ENCODE data around the gene INSC. TPM values are rescaled to one million over a fixed set of nuclear protein-coding genes. Genes with fewer than 3 reads are reported as not detected.

INSC gene
- total RNA-seq, 6 experiments from 2014 or later: 0.15 to 0.44 (median 0.43) TPM; not detected in 3

DNA sequence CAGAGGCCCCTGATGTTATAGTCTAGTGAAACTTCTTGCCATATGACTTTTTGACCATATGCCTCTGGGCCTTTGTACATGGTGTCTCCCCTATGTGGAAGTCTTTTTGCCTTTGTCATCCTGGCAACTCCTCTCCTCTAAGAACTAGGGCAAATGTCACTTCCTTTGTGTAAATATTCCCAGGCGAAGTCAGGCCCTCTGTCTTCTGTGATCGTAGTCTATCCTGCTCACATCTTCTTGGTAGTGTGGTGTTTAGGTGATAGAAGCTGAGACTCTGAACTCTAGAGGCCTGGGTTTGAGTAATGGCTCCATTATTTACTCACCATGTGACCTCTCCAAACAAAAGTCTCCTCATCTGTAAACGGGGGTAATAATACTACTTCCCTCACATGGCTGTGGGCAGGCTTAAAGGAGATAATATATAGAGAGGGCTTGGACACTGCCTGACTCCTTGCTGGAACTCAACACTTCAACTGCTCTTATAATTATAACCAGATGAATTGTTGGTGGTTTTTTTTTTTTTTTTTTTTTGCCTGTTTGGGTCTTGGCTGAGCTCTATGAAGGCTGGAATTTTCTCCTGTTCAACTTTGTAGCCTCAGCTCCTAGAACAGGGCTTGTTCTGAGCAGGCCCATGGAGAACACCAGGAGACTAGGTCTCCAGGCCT, 43.8 kb downstream of the INSC start:
- no peak for TF ChIP-seq POLR2A (IDR thresholded peaks at IDR 0.05)
- TF ChIP-seq, protein P1, sequence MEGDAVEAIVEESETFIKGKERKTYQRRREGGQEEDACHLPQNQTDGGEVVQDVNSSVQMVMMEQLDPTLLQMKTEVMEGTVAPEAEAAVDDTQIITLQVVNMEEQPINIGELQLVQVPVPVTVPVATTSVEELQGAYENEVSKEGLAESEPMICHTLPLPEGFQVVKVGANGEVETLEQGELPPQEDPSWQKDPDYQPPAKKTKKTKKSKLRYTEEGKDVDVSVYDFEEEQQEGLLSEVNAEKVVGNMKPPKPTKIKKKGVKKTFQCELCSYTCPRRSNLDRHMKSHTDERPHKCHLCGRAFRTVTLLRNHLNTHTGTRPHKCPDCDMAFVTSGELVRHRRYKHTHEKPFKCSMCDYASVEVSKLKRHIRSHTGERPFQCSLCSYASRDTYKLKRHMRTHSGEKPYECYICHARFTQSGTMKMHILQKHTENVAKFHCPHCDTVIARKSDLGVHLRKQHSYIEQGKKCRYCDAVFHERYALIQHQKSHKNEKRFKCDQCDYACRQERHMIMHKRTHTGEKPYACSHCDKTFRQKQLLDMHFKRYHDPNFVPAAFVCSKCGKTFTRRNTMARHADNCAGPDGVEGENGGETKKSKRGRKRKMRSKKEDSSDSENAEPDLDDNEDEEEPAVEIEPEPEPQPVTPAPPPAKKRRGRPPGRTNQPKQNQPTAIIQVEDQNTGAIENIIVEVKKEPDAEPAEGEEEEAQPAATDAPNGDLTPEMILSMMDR (IDR thresholded peaks at IDR 0.05): no peak
- peak; percentile 53 to 71 (median 56) for ATAC-seq
- WGBS (ENCODE audit: insufficient coverage, low coverage, low lambda C conversion rate, missing lambda C conversion rate): 28% methylated on average over 3 of the region's 3 CpGs
- no peaks in the 10 kb centered on the region for H3K9me3 ChIP-seq
- no peak overlapping the region for H3K27ac ChIP-seq
- H3K4me1 ChIP-seq: peaks cover 0 to 14% (median 3%) of the 10 kb centered on the region in 4 donors
- no peaks in the 10 kb centered on the region for H3K27me3 ChIP-seq
- DNase-seq: no peak
- H3K4me3 ChIP-seq: no peak overlapping the region
- intact Hi-C loops (cut with DNase I): no loop called here
- no peaks in the 10 kb centered on the region for H3K36me3 ChIP-seq

DNA sequence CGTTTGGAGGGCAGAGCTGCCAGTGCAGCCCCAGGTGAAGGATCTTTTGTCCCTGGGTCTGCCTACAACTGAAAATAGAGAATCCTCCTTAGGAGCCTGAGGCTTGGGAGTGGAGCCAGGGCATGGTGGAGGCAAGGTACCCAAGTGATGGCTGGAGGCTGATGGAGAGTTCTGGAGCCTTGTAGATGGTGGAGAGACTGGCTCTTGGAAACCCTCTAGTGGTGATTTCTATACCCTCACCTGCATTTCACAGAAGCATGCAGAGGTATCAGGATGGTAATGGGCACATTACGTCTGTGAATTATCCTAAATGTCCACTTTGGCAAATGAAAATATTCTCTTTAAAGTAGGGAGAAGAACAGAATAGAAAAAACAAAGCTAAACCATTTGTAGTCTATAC, 44.4 kb downstream of the INSC start:
- Histone ChIP-seq H3K27ac (no peak overlapping the region), H3K4me3 (no peak overlapping the region), H3K36me3 (no peaks in the 10 kb centered on the region), H3K9me3 (no peaks in the 10 kb centered on the region), H3K27me3 (no peaks in the 10 kb centered on the region), H3K4me1 (peaks cover 0 to 14% (median 3%) of the 10 kb centered on the region in 4 donors)
- peak; percentile 60 to 79 (median 66) for ATAC-seq
- intact Hi-C loops (cut with DNase I): no loop called here
- no peak for TF ChIP-seq POLR2A (IDR thresholded peaks at IDR 0.05)
- TF ChIP-seq, protein P1 (IDR thresholded peaks at IDR 0.05): peak; percentile 28 to 58 (median 32)
- WGBS (ENCODE audit: insufficient coverage, low coverage, low lambda C conversion rate, missing lambda C conversion rate): 55% methylated on average over 2 of the region's 2 CpGs
- no peak for DNase-seq

DNA sequence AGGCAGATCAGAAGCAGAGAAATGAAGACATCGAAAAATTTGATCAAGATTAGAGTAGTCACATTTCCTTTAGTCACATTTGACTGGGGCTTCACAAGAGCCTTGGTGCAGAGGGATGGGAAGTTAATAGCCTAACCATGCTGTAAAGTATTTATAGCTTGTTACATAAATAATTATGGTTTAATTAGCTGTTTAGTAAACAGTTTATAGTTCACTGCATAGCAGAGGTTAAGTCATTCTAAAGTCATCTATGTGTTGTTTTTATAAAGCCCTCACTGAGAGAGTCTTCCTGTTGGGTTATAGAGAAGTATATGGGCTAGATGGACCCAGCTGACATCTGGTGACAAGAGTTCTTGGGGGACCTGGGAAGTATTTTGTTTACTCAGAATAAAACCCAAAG, 47.1 kb downstream of the INSC start:
- DNase-seq (no peak), ATAC-seq (no peak)
- TF ChIP-seq, protein P1 (IDR thresholded peaks at IDR 0.05): no peak
- TF ChIP-seq POLR2A (IDR thresholded peaks at IDR 0.05): no peak
- Histone ChIP-seq H3K4me3 (no peak overlapping the region), H3K27ac (no peak overlapping the region), H3K9me3 (no peaks in the 10 kb centered on the region), H3K4me1 (peaks cover 0 to 14% (median 3%) of the 10 kb centered on the region in 4 donors), H3K27me3 (no peaks in the 10 kb centered on the region), H3K36me3 (no peaks in the 10 kb centered on the region)
- WGBS (ENCODE audit: insufficient coverage, low coverage, low lambda C conversion rate, missing lambda C conversion rate): 80% methylated on average over 1 of the region's 1 CpG
- intact Hi-C loops (cut with DNase I): no loop called here

DNA sequence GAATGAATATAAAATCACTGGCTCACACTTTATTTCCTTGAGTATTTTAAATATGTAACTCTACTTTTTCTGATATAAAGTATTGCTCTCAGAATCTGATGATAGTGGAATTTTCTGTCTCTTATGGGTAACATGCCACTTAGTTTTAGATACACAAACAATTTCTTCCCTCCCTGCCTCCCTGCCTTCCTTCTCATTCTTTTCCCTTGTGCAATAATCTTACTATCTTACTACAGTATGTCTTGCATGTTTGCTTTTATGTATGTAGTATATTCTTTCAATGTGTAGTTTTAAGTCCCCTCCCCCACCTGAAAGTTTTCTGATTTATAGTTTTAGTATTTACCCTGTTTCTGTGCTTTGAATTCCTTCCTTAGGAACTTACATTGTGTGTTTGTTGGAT, 48.4 kb downstream of the INSC start:
- Histone ChIP-seq H3K36me3 (no peaks in the 10 kb centered on the region), H3K27ac (no peak overlapping the region), H3K4me1 (peaks cover 0 to 10% (median 2%) of the 10 kb centered on the region in 4 donors), H3K9me3 (no peaks in the 10 kb centered on the region), H3K27me3 (no peaks in the 10 kb centered on the region), H3K4me3 (no peak overlapping the region)
- TF ChIP-seq POLR2A (IDR thresholded peaks at IDR 0.05): no peak
- TF ChIP-seq, protein P1 (IDR thresholded peaks at IDR 0.05): no peak
- ATAC-seq (no peak), DNase-seq (no peak)
- intact Hi-C loops (cut with DNase I): no loop called here

DNA sequence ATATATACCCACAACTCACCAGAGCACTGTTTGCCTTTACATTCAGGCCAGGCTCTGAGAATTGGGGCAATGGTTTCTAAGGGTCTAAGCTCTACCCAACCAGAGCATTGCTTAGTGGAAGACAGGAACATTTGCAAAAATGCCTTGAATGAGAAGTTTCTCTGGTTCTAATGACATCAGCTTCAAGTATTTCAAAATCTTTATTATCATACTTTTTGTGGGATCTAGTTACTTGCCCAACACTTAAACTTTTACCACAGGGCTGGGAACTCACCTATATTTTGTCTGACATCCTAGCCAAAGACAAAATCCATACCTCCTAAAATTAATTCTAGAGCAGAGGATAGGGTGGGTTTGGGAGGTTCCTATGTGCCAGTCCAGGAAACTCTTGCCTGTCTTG, 51.5 kb downstream of the INSC start:
- Histone ChIP-seq H3K4me3 (no peak overlapping the region), H3K4me1 (peaks cover 0 to 3% (median 0%) of the 10 kb centered on the region in 4 donors), H3K9me3 (no peaks in the 10 kb centered on the region), H3K27ac (no peak overlapping the region), H3K36me3 (no peaks in the 10 kb centered on the region), H3K27me3 (no peaks in the 10 kb centered on the region)
- TF ChIP-seq, protein P1 (IDR thresholded peaks at IDR 0.05): no peak
- TF ChIP-seq POLR2A (IDR thresholded peaks at IDR 0.05): no peak
- intact Hi-C loops (cut with DNase I): no loop called here
- ATAC-seq: no peak
- no peak for DNase-seq
